Upper lobe of right lung (tissue), 1 donor: ENCODE results near the gene POU2F1. TPM values are rescaled to one million over a fixed set of nuclear protein-coding genes. Genes with fewer than 3 reads are reported as not detected.

ENCODE experiments used
- ATAC-seq: fragments of 200-7000 bp; cut with Tn5 transposase; one replicate; pipeline ENCODE4 v1.9.1; 2020; ENCODE audit warnings: mild to moderate bottlenecking, moderate library complexity
- DNase-seq: peaks from one replicate; pipeline ENCODE4 v3.0.0-alpha.2; 2020
- H3K27ac ChIP-seq: fragments of 200-600 bp; one replicate; pipeline ENCODE4 v1.8.0; 2022
- H3K27me3 ChIP-seq: fragments of 200-600 bp; one replicate; pipeline ENCODE4 v1.8.0; 2022; ENCODE audit warnings: mild to moderate bottlenecking
- H3K36me3 ChIP-seq: fragments of 200-600 bp; one replicate; pipeline ENCODE4 v1.8.0; 2022
- H3K4me1 ChIP-seq: fragments of 200-600 bp; one replicate; pipeline ENCODE4 v1.8.0; 2022
- H3K4me3 ChIP-seq: fragments of 200-600 bp; one replicate; pipeline ENCODE4 v1.8.0; 2022; ENCODE audit warnings: mild to moderate bottlenecking
- H3K9me3 ChIP-seq: fragments of 200-600 bp; one replicate; pipeline ENCODE4 v1.8.0; 2022
- intact Hi-C: fragments of 100-400 bp; cut with DNase I; formaldehyde crosslinking; loops from one replicate; pipeline ENCODE4 v1.11.0; 2022
- total RNA-seq: library from RNA; stranded (reverse); fragmentation: NEBNext Ultra II Directional; extraction: Animal tissue kit (Norgen Biotek cat#: 25700); gene quantifications from one replicate; pipeline ENCODE4 v1.2.1, GENCODE V29; 2021
- TF ChIP-seq, protein P1 (sequence below): fragments of 200-600 bp; IDR thresholded peaks from one replicate; pipeline ENCODE4 v1.8.0; 2022; ENCODE audit warnings: antibody characterized with exemption
- donor health status: DM: no; HTN: yes; CAD: no; lungs with severe emphysema.

POU2F1 gene
- total RNA-seq, 1 donor from 2014 or later: 15.3 TPM

DNA sequence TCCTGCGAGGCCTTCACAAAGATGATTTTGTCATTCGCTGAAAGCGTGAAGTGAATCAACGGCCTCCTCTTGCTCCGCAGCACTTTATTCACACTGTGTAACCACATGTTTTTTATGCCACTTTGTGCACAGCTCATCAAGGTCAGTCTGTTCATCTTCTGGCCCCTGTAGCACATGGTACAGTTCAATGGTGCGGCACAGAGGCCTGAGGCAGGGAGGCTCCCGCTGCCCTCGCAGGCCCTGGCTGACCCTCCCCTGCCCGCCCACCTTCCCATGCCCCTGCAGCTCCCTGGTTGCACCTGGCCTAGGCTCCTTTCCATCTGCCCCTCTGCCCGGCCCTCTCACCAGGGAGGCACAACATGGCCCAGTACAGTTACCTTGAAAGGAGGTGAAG, 210.2 kb downstream of the POU2F1 start:
- H3K27me3 ChIP-seq: no peaks in the 10 kb centered on the region
- intact Hi-C loops: no loop called here
- TF ChIP-seq, protein P1, sequence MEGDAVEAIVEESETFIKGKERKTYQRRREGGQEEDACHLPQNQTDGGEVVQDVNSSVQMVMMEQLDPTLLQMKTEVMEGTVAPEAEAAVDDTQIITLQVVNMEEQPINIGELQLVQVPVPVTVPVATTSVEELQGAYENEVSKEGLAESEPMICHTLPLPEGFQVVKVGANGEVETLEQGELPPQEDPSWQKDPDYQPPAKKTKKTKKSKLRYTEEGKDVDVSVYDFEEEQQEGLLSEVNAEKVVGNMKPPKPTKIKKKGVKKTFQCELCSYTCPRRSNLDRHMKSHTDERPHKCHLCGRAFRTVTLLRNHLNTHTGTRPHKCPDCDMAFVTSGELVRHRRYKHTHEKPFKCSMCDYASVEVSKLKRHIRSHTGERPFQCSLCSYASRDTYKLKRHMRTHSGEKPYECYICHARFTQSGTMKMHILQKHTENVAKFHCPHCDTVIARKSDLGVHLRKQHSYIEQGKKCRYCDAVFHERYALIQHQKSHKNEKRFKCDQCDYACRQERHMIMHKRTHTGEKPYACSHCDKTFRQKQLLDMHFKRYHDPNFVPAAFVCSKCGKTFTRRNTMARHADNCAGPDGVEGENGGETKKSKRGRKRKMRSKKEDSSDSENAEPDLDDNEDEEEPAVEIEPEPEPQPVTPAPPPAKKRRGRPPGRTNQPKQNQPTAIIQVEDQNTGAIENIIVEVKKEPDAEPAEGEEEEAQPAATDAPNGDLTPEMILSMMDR: no peak
- H3K9me3 ChIP-seq: no peaks in the 10 kb centered on the region
- H3K4me1 ChIP-seq: no peaks in the 10 kb centered on the region
- no peak overlapping the region for H3K4me3 ChIP-seq
- DNase-seq (no peak), ATAC-seq (no peak)
- H3K27ac ChIP-seq: no peak overlapping the region
- H3K36me3 ChIP-seq: no peaks in the 10 kb centered on the region

DNA sequence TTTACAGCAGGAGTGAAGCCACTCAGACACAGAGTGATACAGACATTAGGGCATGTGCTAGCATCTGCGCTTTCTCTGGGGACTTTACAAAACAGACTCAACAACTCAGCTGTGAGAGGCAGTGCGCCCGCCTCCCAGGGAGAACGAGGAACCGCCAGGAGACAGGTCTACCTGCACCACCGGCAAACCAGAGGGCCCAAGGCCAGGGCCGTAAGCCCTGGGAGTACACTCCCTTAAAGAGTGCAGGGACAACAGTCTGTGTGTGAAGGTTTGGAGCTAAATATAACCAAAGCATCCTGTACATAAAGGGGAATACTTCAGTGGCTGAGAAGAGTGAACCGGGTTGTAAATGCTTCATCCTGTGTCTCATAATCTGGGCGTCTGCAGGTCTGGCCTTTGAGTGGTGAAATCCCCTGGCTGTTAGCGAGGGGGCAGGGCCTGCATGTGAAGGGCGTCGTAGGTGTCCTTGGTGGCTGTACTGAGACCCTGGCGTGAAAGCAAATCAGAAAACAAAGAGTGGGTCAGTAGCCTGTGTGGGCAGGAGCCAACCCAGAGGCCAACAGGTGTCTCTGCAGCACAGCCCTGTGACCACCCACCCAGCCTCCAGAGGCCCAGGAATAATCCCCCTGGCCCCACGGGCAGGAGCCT, 210.7 kb downstream of the POU2F1 start:
- TF ChIP-seq, protein P1: no peak
- Histone ChIP-seq H3K36me3 (no peaks in the 10 kb centered on the region), H3K9me3 (no peaks in the 10 kb centered on the region), H3K4me3 (no peak overlapping the region), H3K4me1 (no peaks in the 10 kb centered on the region), H3K27me3 (no peaks in the 10 kb centered on the region), H3K27ac (no peak overlapping the region)
- intact Hi-C loops: no loop called here
- ATAC-seq (no peak), DNase-seq (no peak)

- intact Hi-C loops: no loop called here
- H3K27me3 ChIP-seq: no peaks in the 10 kb centered on the region
- no peak overlapping the region for H3K27ac ChIP-seq
- H3K36me3 ChIP-seq: no peaks in the 10 kb centered on the region
- H3K9me3 ChIP-seq: no peaks in the 10 kb centered on the region
- H3K4me1 ChIP-seq: no peaks in the 10 kb centered on the region
- no peak overlapping the region for H3K4me3 ChIP-seq
- TF ChIP-seq, protein P1: no peak
- ATAC-seq (no peak), DNase-seq (no peak)
Measured at GRCh38 chr1:167431909-167432650, 211.4 kb downstream of the POU2F1 start.

GRCh38 chr1:167432780-167433179, 212.1 kb downstream of the POU2F1 start:
- no peaks in the 10 kb centered on the region for H3K4me1 ChIP-seq
- no peaks in the 10 kb centered on the region for H3K9me3 ChIP-seq
- H3K27ac ChIP-seq: no peak overlapping the region
- intact Hi-C loops: no loop called here
- H3K27me3 ChIP-seq: no peaks in the 10 kb centered on the region
- no peaks in the 10 kb centered on the region for H3K36me3 ChIP-seq
- DNase-seq: no peak
- TF ChIP-seq, protein P1: no peak
- H3K4me3 ChIP-seq: no peak overlapping the region
- no peak for ATAC-seq

DNA sequence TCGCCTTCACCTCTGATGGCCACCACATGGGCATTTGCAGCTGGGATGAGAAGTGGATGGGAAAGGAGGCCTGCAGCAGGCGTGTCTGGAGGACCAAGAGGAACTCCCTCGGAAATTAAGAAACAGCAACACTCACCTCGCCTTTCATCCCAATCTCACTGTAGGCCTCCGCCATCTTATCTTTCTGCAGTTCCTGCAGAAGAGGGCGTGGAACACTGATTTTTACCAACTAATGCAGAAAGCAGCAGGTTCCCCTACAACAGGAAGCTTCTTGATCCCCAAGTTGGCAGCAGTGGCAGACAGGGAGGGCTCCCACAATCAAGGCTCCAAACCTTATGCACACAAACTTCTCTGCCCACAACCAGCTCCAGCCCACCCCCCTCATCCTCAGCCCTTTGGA, 213.2 kb downstream of the POU2F1 start:
- no peaks in the 10 kb centered on the region for H3K36me3 ChIP-seq
- DNase-seq (no peak), ATAC-seq (no peak)
- no peaks in the 10 kb centered on the region for H3K9me3 ChIP-seq
- H3K27me3 ChIP-seq: no peaks in the 10 kb centered on the region
- H3K27ac ChIP-seq: no peak overlapping the region
- TF ChIP-seq, protein P1: no peak
- no peaks in the 10 kb centered on the region for H3K4me1 ChIP-seq
- H3K4me3 ChIP-seq: no peak overlapping the region
- intact Hi-C loops: no loop called here
